ENCODE data around the gene MAPK10.

The MAPK10 gene

DNA sequence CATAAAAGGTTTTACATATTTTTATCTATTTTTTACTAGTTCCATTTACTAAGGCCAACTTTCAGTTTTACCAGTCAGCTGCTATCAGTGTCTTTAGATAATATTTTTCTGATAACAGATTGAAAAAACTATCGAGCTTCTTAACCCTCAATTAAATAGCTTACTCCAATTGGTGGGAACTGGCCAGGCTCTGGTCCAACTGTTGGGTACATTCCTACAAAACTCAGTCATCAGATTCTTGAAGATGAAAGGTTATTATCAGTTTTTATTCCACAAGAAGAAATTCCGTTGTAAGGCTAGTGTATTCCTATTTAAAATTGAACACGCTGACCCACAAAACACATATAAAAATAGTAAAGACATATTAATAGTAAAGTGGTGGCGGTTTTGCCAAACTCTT lies 346.2 kb downstream of the MAPK10 start:
- H3K9ac ChIP-seq: no peak overlapping the region
- no peaks in the 10 kb centered on the region for H3K4me1 ChIP-seq
- H3K4me2 ChIP-seq (ENCODE audit: low read length): no peak overlapping the region
- no peaks in the 10 kb centered on the region for H3K79me2 ChIP-seq
- H3K36me3 ChIP-seq (ENCODE audit: control insufficient read depth, insufficient read depth, low read length): no peaks in the 10 kb centered on the region
- no peak overlapping the region for H3K27ac ChIP-seq
- no peak for TF ChIP-seq CTCF (IDR thresholded peaks at IDR 0.05)
- H3K9me3 ChIP-seq (ENCODE audit: control insufficient read depth, low read length): no peaks in the 10 kb centered on the region
- H3K27me3 ChIP-seq (ENCODE audit: control insufficient read depth, insufficient read depth, low read length): no peaks in the 10 kb centered on the region
- no peak overlapping the region for H2AFZ ChIP-seq
- no peak overlapping the region for H3K4me3 ChIP-seq (ENCODE audit: low read depth, low read length)

DNA sequence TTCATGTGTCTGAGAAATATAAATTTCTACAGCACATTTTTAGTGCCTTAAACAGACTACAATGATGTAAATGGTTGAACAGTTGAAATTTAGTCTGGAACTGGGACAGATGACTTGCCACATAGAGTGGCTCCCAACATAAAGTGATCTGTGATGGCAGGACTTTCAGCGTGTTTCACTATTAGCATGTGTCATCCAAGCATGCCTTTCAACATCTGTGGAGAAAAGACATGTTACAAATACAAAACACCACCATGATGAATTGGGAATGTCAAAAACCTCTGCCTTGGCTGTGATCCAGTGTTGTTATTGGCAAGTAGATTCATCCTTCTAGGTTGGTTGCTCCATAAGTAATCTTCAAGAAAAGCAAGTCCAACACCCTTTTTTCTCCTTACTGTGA lies 348.7 kb downstream of the MAPK10 start:
- Histone ChIP-seq H3K27ac (no peak overlapping the region), H3K36me3 (ENCODE audit: control insufficient read depth, insufficient read depth, low read length) (no peaks in the 10 kb centered on the region)

DNA sequence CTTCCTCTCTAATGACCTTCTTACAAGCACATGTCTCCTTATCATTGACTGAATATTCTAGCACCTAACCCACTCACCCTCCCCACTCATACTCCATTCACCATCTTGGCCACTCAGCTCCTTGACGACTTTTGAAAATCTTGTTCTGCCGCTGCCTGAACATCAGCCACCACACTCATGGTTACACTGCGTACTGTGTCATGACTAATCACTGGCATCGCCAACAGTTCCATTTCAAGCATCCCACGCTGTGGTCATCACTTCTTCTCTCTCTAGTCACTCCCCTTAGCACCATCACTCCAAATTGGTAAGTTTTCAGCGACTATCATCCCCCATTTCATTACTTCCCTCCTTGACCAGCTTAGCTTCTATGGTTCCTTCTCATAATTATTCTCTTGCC lies 352.8 kb downstream of the MAPK10 start:
- H3K9ac ChIP-seq: no peak overlapping the region
- no peak overlapping the region for H3K4me2 ChIP-seq (ENCODE audit: low read length)
- no peaks in the 10 kb centered on the region for H3K9me3 ChIP-seq (ENCODE audit: control insufficient read depth, low read length)
- no peaks in the 10 kb centered on the region for H3K27me3 ChIP-seq (ENCODE audit: control insufficient read depth, insufficient read depth, low read length)
- H3K4me1 ChIP-seq: no peaks in the 10 kb centered on the region
- no peaks in the 10 kb centered on the region for H3K36me3 ChIP-seq (ENCODE audit: control insufficient read depth, insufficient read depth, low read length)
- no peaks in the 10 kb centered on the region for H3K79me2 ChIP-seq
- no peak overlapping the region for H2AFZ ChIP-seq
- no peak overlapping the region for H3K27ac ChIP-seq
- no peak overlapping the region for H3K4me3 ChIP-seq (ENCODE audit: low read depth, low read length)
- no peak for TF ChIP-seq CTCF (IDR thresholded peaks at IDR 0.05)

More for the DNA sequence above, 348.7 kb downstream of the MAPK10 start:
- Histone ChIP-seq H3K4me1 (no peaks in the 10 kb centered on the region), H3K27me3 (ENCODE audit: control insufficient read depth, insufficient read depth, low read length) (no peaks in the 10 kb centered on the region), H3K9me3 (ENCODE audit: control insufficient read depth, low read length) (no peaks in the 10 kb centered on the region), H3K79me2 (no peaks in the 10 kb centered on the region), H3K9ac (no peak overlapping the region), H3K4me2 (ENCODE audit: low read length) (no peak overlapping the region), H2AFZ (no peak overlapping the region), H3K4me3 (ENCODE audit: low read depth, low read length) (no peak overlapping the region)
- TF ChIP-seq CTCF (IDR thresholded peaks at IDR 0.05): no peak

- Histone ChIP-seq H2AFZ (no peak overlapping the region), H3K4me3 (ENCODE audit: low read depth, low read length) (no peak overlapping the region), H3K27me3 (ENCODE audit: control insufficient read depth, insufficient read depth, low read length) (no peaks in the 10 kb centered on the region), H3K36me3 (ENCODE audit: control insufficient read depth, insufficient read depth, low read length) (no peaks in the 10 kb centered on the region), H3K4me1 (no peaks in the 10 kb centered on the region), H3K9me3 (ENCODE audit: control insufficient read depth, low read length) (no peaks in the 10 kb centered on the region), H3K27ac (no peak overlapping the region), H3K9ac (no peak overlapping the region), H3K79me2 (no peaks in the 10 kb centered on the region), H3K4me2 (ENCODE audit: low read length) (no peak overlapping the region)
- no peak for TF ChIP-seq CTCF (IDR thresholded peaks at IDR 0.05)
Measured at GRCh38 chr4:86006057-86006456, 353.8 kb downstream of the MAPK10 start.

GRCh38 chr4:86004030-86004429 lies 355.8 kb downstream of the MAPK10 start:
- Histone ChIP-seq H3K27ac (no peak overlapping the region), H2AFZ (no peak overlapping the region), H3K4me1 (no peaks in the 10 kb centered on the region), H3K27me3 (ENCODE audit: control insufficient read depth, insufficient read depth, low read length) (no peaks in the 10 kb centered on the region), H3K36me3 (ENCODE audit: control insufficient read depth, insufficient read depth, low read length) (no peaks in the 10 kb centered on the region), H3K4me3 (ENCODE audit: low read depth, low read length) (no peak overlapping the region), H3K9ac (no peak overlapping the region), H3K9me3 (ENCODE audit: control insufficient read depth, low read length) (no peaks in the 10 kb centered on the region), H3K4me2 (ENCODE audit: low read length) (no peak overlapping the region), H3K79me2 (no peaks in the 10 kb centered on the region)
- TF ChIP-seq CTCF (IDR thresholded peaks at IDR 0.05): no peak
